WTC11 (cell line): ENCODE data around the gene ARL4C. TPM values are rescaled to one million over a fixed set of nuclear protein-coding genes. Genes with fewer than 3 reads are reported as not detected.

ENCODE experiments used
- ATAC-seq: fragments of 200-7000 bp; cut with Tn5 transposase; 2 replicates; pipeline ENCODE4 v1.10.0; 2021; ENCODE audit warnings: mild to moderate bottlenecking, moderate library complexity
- CTCF ChIA-PET: fragments of 300-600 bp; sonication (Branson Sonifier 250); formaldehyde crosslinking; loops from one replicate; lab custom pipeline; 2021; ENCODE audit warnings: antibody characterized with exemption; lab: Charles Lee
- POLR2A ChIA-PET: fragments of 350-600 bp; sonication (Branson Sonifier 250); formaldehyde crosslinking; loops from one replicate; lab custom pipeline; 2021; ENCODE audit warnings: antibody characterized with exemption; lab: Charles Lee
- DNase-seq: peaks from one replicate; pipeline ENCODE4 v3.0.0; 2021; ENCODE audit warnings: low spot score
- H3K27ac Mint-ChIP-seq: 2 replicates; pipeline ENCODE4 v1.8.0; 2021; ENCODE audit warnings: mixed read lengths
- H3K27me3 Mint-ChIP-seq: 2 replicates; pipeline ENCODE4 v1.8.0; 2021; ENCODE audit warnings: low read depth, mild to moderate bottlenecking, moderate library complexity, mixed read lengths
- H3K36me3 Mint-ChIP-seq: 2 replicates; pipeline ENCODE4 v1.8.0; 2021; ENCODE audit warnings: mixed read lengths
- H3K4me1 Mint-ChIP-seq: 2 replicates; pipeline ENCODE4 v1.8.0; 2022; ENCODE audit warnings: mixed read lengths
- H3K4me3 Mint-ChIP-seq: 2 replicates; pipeline ENCODE4 v1.8.0; 2021; ENCODE audit warnings: mild to moderate bottlenecking, moderate library complexity, mixed read lengths
- H3K9me3 Mint-ChIP-seq: 2 replicates; pipeline ENCODE4 v1.8.0; 2021; ENCODE audit warnings: mixed read lengths
- FOXP1 ChIP-seq: sonication (generic); formaldehyde crosslinking; IDR thresholded peaks from 2 replicates; pipeline ENCODE4 v1.8.0; 2022; ENCODE audit warnings: missing genetic modification reagents, mild to moderate bottlenecking, moderate library complexity, borderline replicate concordance
- MYBL2 ChIP-seq: sonication (generic); formaldehyde crosslinking; IDR thresholded peaks from 2 replicates; pipeline ENCODE4 v1.8.1; 2023; ENCODE audit warnings: mild to moderate bottlenecking, moderate library complexity, missing genetic modification reagents
- OVOL2 ChIP-seq: fragments of 250-450 bp; sonication (Bioruptor Pico); IDR thresholded peaks from 2 replicates; pipeline ENCODE4 v1.9.0; 2021; ENCODE audit warnings: mild to moderate bottlenecking, borderline replicate concordance
- SP1 ChIP-seq: sonication (generic); formaldehyde crosslinking; conservative IDR thresholded peaks from 2 replicates; pipeline ENCODE4 v1.8.1; 2022; ENCODE audit warnings: missing genetic modification reagents
- ZNF138 ChIP-seq: sonication (generic); formaldehyde crosslinking; conservative IDR thresholded peaks from 2 replicates; pipeline ENCODE4 v1.8.1; 2022; ENCODE audit warnings: mild to moderate bottlenecking, moderate library complexity, missing genetic modification reagents
- ZNF232 ChIP-seq: sonication (generic); formaldehyde crosslinking; IDR thresholded peaks from 2 replicates; pipeline ENCODE4 v1.8.0; 2022; ENCODE audit warnings: mild to moderate bottlenecking, missing genetic modification reagents
- ZNF317 ChIP-seq: sonication (generic); formaldehyde crosslinking; IDR thresholded peaks from 2 replicates; pipeline ENCODE4 v1.8.1; 2023; ENCODE audit warnings: low read depth, mild to moderate bottlenecking, moderate library complexity, missing genetic modification reagents, borderline replicate concordance
- ZNF396 ChIP-seq: fragments of 250-450 bp; sonication (Bioruptor Pico); IDR thresholded peaks from 2 replicates; pipeline ENCODE4 v1.8.0; 2021; ENCODE audit warnings: mild to moderate bottlenecking, moderate library complexity, borderline replicate concordance
- ZNF671 ChIP-seq: fragments of 250-450 bp; sonication (Bioruptor Pico); IDR thresholded peaks from 2 replicates; pipeline ENCODE4 v1.8.0; 2021; ENCODE audit warnings: mild to moderate bottlenecking
- total RNA-seq: library from RNA; stranded (reverse); gene quantifications from 3 replicates; pipeline ENCODE4 v1.2.3, GENCODE V29; 2021
- TF ChIP-seq, protein P1 (sequence below): fragments of 250-450 bp; sonication (Bioruptor Pico); conservative IDR thresholded peaks from 2 replicates; pipeline ENCODE4 v1.9.0; 2021; ENCODE audit warnings: mild to moderate bottlenecking
- TF ChIP-seq, protein P2 (sequence below): sonication (generic); formaldehyde crosslinking; IDR thresholded peaks from 2 replicates; pipeline ENCODE4 v1.8.1; 2022; ENCODE audit warnings: mild to moderate bottlenecking, missing genetic modification reagents, moderate library complexity, borderline replicate concordance
- TF ChIP-seq, protein P3 (sequence below): sonication (generic); formaldehyde crosslinking; IDR thresholded peaks from 2 replicates; pipeline ENCODE4 v1.8.1; 2023; ENCODE audit warnings: mild to moderate bottlenecking, missing genetic modification reagents
- TF ChIP-seq, protein P4 (sequence below): sonication (generic); formaldehyde crosslinking; IDR thresholded peaks from 2 replicates; pipeline ENCODE4 v1.8.1; 2022; ENCODE audit warnings: missing genetic modification reagents, borderline replicate concordance
- TF ChIP-seq, protein P5 (sequence below): sonication (generic); formaldehyde crosslinking; IDR thresholded peaks from 2 replicates; pipeline ENCODE4 v1.8.0; 2023; ENCODE audit warnings: mild to moderate bottlenecking, missing genetic modification reagents

The ARL4C gene
- total RNA-seq, 1 experiment from 2014 or later, result 10.6 TPM

DNA sequence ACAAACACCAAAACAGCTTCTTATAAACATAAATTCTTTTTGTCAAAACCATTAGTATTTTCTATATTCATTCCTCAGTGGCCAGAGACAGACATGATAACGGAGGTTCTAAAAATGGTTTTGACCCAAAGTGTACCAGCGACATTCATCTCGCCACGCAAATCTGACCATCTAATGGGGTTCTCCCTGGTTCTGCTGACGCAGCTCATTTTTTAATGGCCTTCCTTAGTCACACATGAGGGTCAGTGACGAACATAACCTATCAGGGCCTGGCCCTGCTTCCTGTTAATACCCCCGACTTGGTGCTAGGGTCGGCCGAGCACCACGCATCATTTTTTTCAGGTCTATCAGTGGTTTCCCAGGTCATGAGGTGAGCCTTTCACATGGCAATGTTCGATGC lies 45.9 kb upstream of the ARL4C start:
- H3K4me1 Mint-ChIP-seq, result peaks cover 26% of the 10 kb centered on the region

DNA sequence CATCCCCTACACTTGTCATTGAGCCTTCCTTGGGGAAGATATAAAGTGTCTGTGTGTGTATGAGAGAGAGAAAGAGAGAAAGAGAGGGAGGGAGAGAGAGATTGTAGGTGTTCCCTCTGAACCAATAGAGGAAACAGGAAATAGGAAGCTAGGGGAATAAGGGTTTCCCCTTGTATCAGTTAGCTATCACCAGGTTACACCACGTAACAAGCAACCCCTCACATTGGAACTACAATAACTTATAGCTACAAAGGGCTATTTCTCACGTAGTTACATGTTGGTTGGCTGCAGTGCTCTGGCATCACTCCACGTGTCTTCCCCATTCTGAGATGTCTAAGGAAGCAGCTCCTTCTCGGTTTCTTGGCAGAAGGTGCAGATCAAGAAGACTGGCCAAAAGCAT lies 41.0 kb upstream of the ARL4C start:
- Mint-ChIP-seq H3K9me3 (peaks cover 6% of the 10 kb centered on the region), H3K27ac (no peak overlapping the region), H3K36me3 (0 out of 2 replicates have a peak, but pooled peaks cover under 1% of the 10 kb centered on the region), H3K4me3 (no peak overlapping the region), H3K4me1 (no peaks in the 10 kb centered on the region), H3K27me3 (no peaks in the 10 kb centered on the region)
- no peak for DNase-seq
- ATAC-seq, result no peak
- ChIA-PET POLR2A (no interaction called here), CTCF (interaction anchor here (0.6 kb wide), 1 partner anchor 572 kb away, joined by 3 read pairs; no protein-coding TSS in a partner anchor)
- TF ChIP-seq, protein P1, sequence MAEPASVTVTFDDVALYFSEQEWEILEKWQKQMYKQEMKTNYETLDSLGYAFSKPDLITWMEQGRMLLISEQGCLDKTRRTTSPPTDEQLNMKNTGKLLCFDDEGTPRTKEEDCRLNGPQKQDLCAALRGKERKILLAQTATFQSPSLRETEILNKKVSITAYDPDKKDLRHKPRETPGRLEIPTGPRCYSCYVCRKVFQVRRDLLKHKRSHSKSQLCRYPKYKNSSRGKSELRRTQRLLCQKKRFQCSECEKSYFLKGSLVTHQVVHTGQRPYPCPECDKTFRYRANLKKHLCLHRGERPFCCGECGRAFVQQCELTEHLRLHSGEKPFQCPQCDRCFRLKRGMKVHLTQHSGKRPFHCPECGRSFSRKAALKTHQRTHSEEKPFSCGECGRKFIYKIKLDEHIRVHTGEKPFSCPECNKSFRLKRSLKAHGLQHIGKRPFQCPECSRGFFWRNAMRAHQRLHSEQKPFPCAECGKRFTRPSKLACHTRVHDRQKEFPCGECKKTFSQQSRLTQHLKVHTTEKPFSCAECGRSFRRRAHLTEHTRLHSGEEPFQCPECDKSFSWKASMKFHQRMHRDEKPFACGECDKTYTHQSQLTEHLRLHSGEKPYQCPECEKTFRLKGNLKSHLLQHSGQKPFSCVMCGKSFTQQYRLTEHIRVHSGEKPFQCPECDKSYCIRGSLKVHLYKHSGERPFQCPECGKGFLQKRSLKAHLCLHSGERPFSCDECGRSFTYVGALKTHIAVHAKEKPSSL (CRISPR knock-in tag), result no peak
- TF ChIP-seq, protein P2, sequence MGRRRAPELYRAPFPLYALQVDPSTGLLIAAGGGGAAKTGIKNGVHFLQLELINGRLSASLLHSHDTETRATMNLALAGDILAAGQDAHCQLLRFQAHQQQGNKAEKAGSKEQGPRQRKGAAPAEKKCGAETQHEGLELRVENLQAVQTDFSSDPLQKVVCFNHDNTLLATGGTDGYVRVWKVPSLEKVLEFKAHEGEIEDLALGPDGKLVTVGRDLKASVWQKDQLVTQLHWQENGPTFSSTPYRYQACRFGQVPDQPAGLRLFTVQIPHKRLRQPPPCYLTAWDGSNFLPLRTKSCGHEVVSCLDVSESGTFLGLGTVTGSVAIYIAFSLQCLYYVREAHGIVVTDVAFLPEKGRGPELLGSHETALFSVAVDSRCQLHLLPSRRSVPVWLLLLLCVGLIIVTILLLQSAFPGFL, result no peak
- TF ChIP-seq, protein P3, sequence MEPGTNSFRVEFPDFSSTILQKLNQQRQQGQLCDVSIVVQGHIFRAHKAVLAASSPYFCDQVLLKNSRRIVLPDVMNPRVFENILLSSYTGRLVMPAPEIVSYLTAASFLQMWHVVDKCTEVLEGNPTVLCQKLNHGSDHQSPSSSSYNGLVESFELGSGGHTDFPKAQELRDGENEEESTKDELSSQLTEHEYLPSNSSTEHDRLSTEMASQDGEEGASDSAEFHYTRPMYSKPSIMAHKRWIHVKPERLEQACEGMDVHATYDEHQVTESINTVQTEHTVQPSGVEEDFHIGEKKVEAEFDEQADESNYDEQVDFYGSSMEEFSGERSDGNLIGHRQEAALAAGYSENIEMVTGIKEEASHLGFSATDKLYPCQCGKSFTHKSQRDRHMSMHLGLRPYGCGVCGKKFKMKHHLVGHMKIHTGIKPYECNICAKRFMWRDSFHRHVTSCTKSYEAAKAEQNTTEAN (CRISPR knock-in tag), result no peak
- TF ChIP-seq, protein P4, sequence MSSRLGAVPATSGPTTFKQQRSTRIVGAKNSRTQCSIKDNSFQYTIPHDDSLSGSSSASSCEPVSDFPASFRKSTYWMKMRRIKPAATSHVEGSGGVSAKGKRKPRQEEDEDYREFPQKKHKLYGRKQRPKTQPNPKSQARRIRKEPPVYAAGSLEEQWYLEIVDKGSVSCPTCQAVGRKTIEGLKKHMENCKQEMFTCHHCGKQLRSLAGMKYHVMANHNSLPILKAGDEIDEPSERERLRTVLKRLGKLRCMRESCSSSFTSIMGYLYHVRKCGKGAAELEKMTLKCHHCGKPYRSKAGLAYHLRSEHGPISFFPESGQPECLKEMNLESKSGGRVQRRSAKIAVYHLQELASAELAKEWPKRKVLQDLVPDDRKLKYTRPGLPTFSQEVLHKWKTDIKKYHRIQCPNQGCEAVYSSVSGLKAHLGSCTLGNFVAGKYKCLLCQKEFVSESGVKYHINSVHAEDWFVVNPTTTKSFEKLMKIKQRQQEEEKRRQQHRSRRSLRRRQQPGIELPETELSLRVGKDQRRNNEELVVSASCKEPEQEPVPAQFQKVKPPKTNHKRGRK (CRISPR knock-in tag), result no peak
- TF ChIP-seq, protein P5, sequence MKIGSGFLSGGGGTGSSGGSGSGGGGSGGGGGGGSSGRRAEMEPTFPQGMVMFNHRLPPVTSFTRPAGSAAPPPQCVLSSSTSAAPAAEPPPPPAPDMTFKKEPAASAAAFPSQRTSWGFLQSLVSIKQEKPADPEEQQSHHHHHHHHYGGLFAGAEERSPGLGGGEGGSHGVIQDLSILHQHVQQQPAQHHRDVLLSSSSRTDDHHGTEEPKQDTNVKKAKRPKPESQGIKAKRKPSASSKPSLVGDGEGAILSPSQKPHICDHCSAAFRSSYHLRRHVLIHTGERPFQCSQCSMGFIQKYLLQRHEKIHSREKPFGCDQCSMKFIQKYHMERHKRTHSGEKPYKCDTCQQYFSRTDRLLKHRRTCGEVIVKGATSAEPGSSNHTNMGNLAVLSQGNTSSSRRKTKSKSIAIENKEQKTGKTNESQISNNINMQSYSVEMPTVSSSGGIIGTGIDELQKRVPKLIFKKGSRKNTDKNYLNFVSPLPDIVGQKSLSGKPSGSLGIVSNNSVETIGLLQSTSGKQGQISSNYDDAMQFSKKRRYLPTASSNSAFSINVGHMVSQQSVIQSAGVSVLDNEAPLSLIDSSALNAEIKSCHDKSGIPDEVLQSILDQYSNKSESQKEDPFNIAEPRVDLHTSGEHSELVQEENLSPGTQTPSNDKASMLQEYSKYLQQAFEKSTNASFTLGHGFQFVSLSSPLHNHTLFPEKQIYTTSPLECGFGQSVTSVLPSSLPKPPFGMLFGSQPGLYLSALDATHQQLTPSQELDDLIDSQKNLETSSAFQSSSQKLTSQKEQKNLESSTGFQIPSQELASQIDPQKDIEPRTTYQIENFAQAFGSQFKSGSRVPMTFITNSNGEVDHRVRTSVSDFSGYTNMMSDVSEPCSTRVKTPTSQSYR (CRISPR knock-in tag), result no peak
- TF ChIP-seq FOXP1 (CRISPR knock-in tag) (no peak), ZNF317 (no peak), MYBL2 (CRISPR knock-in tag) (no peak), OVOL2 (CRISPR knock-in tag) (no peak)

More for the DNA sequence above, 45.9 kb upstream of the ARL4C start:
- ATAC-seq, result no peak
- POLR2A ChIA-PET, result interaction anchor here (0.7 kb wide), 1 partner anchor 68 kb away, joined by 3 read pairs; no protein-coding TSS in a partner anchor
- Mint-ChIP-seq H3K9me3 (no peaks in the 10 kb centered on the region), H3K27ac (no peak overlapping the region), H3K36me3 (no peaks in the 10 kb centered on the region), H3K27me3 (peaks cover 8% of the 10 kb centered on the region), H3K4me3 (no peak overlapping the region)
- no peak for DNase-seq
- TF ChIP-seq ZNF138, result no peak
- no peak for TF ChIP-seq ZNF232
- no peak for TF ChIP-seq ZNF396
- TF ChIP-seq, protein P4 (CRISPR knock-in tag), result no peak
- no peak for TF ChIP-seq ZNF671
- TF ChIP-seq SP1 (CRISPR knock-in tag), result no peak
- CTCF ChIA-PET, result interaction anchor here (0.6 kb wide), 1 partner anchor 274 kb away, joined by 4 read pairs; no protein-coding TSS in a partner anchor
